PC-3 (cell line): Measurements from ENCODE around the gene TPO. TPM values are rescaled to one million over a fixed set of nuclear protein-coding genes. Genes with fewer than 3 reads are reported as not detected.

ENCODE experiments used
- ATAC-seq: fragments of 200-7000 bp; cut with Tn5 transposase; 2 replicates; pipeline ENCODE4 v1.9.1; 2020; ENCODE audit warnings: mild to moderate bottlenecking, moderate library complexity
- BruUV-seq: library from RNA; stranded (reverse); fragments of 400-500 nt; replicated peaks from 2 replicates; lab custom pipeline; 2021; lab: Mats Ljungman, UMichigan
- CTCF ChIA-PET: fragments of 300-600 bp; sonication (Branson Sonifier 250); formaldehyde crosslinking; loops from one replicate; lab custom pipeline; 2022; ENCODE audit warnings: antibody characterized with exemption; lab: Charles Lee
- POLR2A ChIA-PET: fragments of 300-600 bp; sonication (Branson Sonifier 250); formaldehyde crosslinking; loops from one replicate; lab custom pipeline; 2022; ENCODE audit warnings: antibody characterized with exemption; ENCODE audit not compliant: unreplicated experiment; lab: Charles Lee
- DNase-seq: peaks from one replicate; pipeline ENCODE4 v3.0.0-alpha.2; 2015
- H2AFZ ChIP-seq: fragments of 300-600 bp; sonication (generic); 2 replicates; pipeline ENCODE4 v1.6.0; 2016; ENCODE audit warnings: antibody characterized with exemption, low read length
- H3F3A ChIP-seq: fragments of 300-600 bp; sonication (generic); one replicate; pipeline ENCODE4 v1.6.0; 2017; ENCODE audit warnings: antibody characterized with exemption, low read length, control low read depth, mild to moderate bottlenecking; ENCODE audit not compliant: unreplicated experiment
- H3K27ac ChIP-seq: fragments of 300-600 bp; sonication (generic); 2 replicates; pipeline ENCODE4 v1.5.1; 2016; ENCODE audit warnings: mild to moderate bottlenecking, low read length
- H3K27me3 ChIP-seq: fragments of 300-600 bp; sonication (generic); 2 replicates; pipeline ENCODE4 v1.6.1; 2016; ENCODE audit warnings: low read length, mixed read lengths
- H3K36me3 ChIP-seq: fragments of 300-600 bp; sonication (generic); 2 replicates; pipeline ENCODE4 v1.6.1; 2016; ENCODE audit warnings: low read depth, mixed run types, low read length, mixed read lengths
- H3K4me1 ChIP-seq: fragments of 300-600 bp; sonication (generic); 2 replicates; pipeline ENCODE4 v1.5.1; 2016; ENCODE audit warnings: low read length; ENCODE audit not compliant: insufficient read depth
- H3K4me2 ChIP-seq: fragments of 300-600 bp; sonication (generic); 2 replicates; pipeline ENCODE4 v1.6.0; 2016; ENCODE audit warnings: low read length
- H3K4me3 ChIP-seq: fragments of 300-600 bp; sonication (generic); 2 replicates; pipeline ENCODE4 v1.5.1; 2016; ENCODE audit warnings: mild to moderate bottlenecking, low read length, mixed read lengths
- H3K79me2 ChIP-seq: fragments of 300-600 bp; sonication (generic); 2 replicates; pipeline ENCODE4 v1.6.1; 2017; ENCODE audit warnings: low read length, mixed read lengths
- H3K9ac ChIP-seq: fragments of 300-600 bp; sonication (generic); 2 replicates; pipeline ENCODE4 v1.6.0; 2016; ENCODE audit warnings: mild to moderate bottlenecking, low read length
- H3K9me2 ChIP-seq: fragments of 300-600 bp; sonication (generic); replicated peaks from 2 replicates; pipeline ENCODE4 v1.6.1; 2016; ENCODE audit warnings: mixed run types, low read length, mixed read lengths
- H3K9me3 ChIP-seq: fragments of 300-600 bp; sonication (generic); 2 replicates; pipeline ENCODE4 v1.6.1; 2016; ENCODE audit warnings: low read length, mixed read lengths
- H4K20me1 ChIP-seq: fragments of 300-600 bp; sonication (generic); 2 replicates; pipeline ENCODE4 v1.6.1; 2016; ENCODE audit warnings: low read length, mixed read lengths
- EZH2 ChIP-seq: fragments of 300-600 bp; sonication (generic); IDR thresholded peaks from one replicate; pipeline ENCODE4 v1.6.1; 2017; ENCODE audit warnings: antibody characterized with exemption, mild to moderate bottlenecking, low read length; ENCODE audit not compliant: unreplicated experiment
- EZH2phosphoT487 ChIP-seq: fragments of 300-600 bp; sonication (generic); IDR thresholded peaks from 2 replicates; pipeline ENCODE4 v1.6.1; 2018; ENCODE audit warnings: mild to moderate bottlenecking, antibody characterized with exemption, low read length, borderline replicate concordance
- intact Hi-C: fragments of 100-400 bp; cut with micrococcal nuclease; formaldehyde crosslinking; loops from 2 replicates; pipeline ENCODE4 v1.9.0; 2023
- total RNA-seq: library from RNA; depleted of rRNA; stranded (reverse); fragments of >200 nt; gene quantifications from 2 replicates; pipeline ENCODE4 v1.2.3, GENCODE V29; 2014
- TF ChIP-seq, protein P1 (sequence below): fragments of 300-600 bp; sonication (generic); conservative IDR thresholded peaks from 2 replicates; pipeline ENCODE4 v1.5.1; 2017; ENCODE audit warnings: antibody characterized with exemption, low read depth, mild to moderate bottlenecking, low read length

The TPO gene
- total RNA-seq, 1 experiment from 2014 or later = not detected

DNA sequence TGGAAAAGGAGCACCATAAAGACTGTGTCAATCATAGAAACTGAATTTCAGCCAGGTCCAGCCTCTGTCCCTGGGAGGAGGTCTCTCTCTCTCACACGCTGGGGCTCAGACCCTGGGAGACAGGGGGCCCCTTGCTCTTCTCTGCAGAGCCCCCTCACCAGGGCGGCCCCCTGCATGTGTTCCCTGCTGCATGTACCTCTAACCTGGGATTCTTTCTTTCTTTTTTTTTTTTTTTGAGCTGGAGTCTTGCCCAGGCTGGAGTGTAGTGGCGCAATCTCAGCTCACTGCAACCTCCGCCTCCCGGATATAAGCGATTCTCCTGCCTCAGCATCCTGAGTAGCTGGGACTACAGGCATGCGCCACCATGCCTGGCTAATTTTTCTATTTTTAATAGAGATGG is 46.5 kb downstream of the TPO start:
- Histone ChIP-seq H2AFZ (no peak overlapping the region), H3F3A (no peaks in the 10 kb centered on the region), H3K9ac (no peak overlapping the region), H3K4me3 (no peak overlapping the region), H3K79me2 (no peaks in the 10 kb centered on the region), H4K20me1 (no peaks in the 10 kb centered on the region), H3K9me3 (no peaks in the 10 kb centered on the region), H3K4me2 (no peak overlapping the region), H3K27me3 (peaks cover 47% of the 10 kb centered on the region), H3K9me2 (no peaks in the 10 kb centered on the region), H3K27ac (no peak overlapping the region), H3K36me3 (no peaks in the 10 kb centered on the region), H3K4me1 (no peaks in the 10 kb centered on the region)
- ChIA-PET POLR2A (no interaction called here), CTCF (no interaction called here)
- no TSS peak for BruUV-seq
- TF ChIP-seq EZH2phosphoT487 = no peak
- TF ChIP-seq, protein P1, sequence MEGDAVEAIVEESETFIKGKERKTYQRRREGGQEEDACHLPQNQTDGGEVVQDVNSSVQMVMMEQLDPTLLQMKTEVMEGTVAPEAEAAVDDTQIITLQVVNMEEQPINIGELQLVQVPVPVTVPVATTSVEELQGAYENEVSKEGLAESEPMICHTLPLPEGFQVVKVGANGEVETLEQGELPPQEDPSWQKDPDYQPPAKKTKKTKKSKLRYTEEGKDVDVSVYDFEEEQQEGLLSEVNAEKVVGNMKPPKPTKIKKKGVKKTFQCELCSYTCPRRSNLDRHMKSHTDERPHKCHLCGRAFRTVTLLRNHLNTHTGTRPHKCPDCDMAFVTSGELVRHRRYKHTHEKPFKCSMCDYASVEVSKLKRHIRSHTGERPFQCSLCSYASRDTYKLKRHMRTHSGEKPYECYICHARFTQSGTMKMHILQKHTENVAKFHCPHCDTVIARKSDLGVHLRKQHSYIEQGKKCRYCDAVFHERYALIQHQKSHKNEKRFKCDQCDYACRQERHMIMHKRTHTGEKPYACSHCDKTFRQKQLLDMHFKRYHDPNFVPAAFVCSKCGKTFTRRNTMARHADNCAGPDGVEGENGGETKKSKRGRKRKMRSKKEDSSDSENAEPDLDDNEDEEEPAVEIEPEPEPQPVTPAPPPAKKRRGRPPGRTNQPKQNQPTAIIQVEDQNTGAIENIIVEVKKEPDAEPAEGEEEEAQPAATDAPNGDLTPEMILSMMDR = no peak
- TF ChIP-seq EZH2 = no peak
- intact Hi-C loops = no loop called here
- no peak for ATAC-seq
- no peak for DNase-seq

DNA sequence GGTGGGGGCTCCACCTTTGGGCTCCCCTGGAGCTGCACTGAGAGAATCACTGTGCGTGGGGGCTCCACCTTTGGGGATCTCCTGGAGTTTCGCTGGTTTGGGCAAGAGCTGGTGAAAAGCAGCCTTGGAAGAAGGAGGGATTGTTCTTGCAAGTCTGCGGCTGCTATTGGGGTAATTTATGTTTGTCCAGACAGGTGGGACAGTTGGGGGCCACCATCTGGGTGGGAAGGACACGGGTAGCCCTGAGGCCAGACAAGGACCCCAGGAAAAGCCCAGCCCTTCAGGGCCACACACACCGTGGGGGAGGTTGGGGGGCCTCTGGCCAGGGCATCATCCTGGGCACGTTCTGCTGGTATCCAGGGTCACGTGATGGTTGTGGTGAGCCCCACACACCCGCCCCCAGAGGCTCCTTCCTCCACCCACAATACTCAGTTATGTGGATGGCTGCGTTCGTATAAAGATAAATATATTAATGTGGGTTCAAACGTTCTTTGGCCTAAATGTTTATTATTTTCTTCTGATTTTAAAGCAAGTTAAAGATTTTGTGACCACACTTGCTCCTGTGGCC is 47.7 kb downstream of the TPO start:
- Histone ChIP-seq H3K9me2 (no peaks in the 10 kb centered on the region), H3K4me1 (no peaks in the 10 kb centered on the region), H3F3A (no peaks in the 10 kb centered on the region), H3K4me2 (no peak overlapping the region), H3K36me3 (no peaks in the 10 kb centered on the region), H3K27ac (no peak overlapping the region), H3K27me3 (peaks cover 48% of the 10 kb centered on the region), H2AFZ (no peak overlapping the region), H3K4me3 (no peak overlapping the region), H3K9me3 (no peaks in the 10 kb centered on the region), H3K9ac (no peak overlapping the region), H3K79me2 (no peaks in the 10 kb centered on the region), H4K20me1 (no peaks in the 10 kb centered on the region)
- ATAC-seq = no peak
- CTCF ChIA-PET = no interaction called here
- POLR2A ChIA-PET = no interaction called here
- TF ChIP-seq, protein P1 = no peak
- TF ChIP-seq EZH2phosphoT487 (no peak), EZH2 (no peak)
- DNase-seq = no peak
- intact Hi-C loops = no loop called here
- BruUV-seq = no TSS peak

DNA sequence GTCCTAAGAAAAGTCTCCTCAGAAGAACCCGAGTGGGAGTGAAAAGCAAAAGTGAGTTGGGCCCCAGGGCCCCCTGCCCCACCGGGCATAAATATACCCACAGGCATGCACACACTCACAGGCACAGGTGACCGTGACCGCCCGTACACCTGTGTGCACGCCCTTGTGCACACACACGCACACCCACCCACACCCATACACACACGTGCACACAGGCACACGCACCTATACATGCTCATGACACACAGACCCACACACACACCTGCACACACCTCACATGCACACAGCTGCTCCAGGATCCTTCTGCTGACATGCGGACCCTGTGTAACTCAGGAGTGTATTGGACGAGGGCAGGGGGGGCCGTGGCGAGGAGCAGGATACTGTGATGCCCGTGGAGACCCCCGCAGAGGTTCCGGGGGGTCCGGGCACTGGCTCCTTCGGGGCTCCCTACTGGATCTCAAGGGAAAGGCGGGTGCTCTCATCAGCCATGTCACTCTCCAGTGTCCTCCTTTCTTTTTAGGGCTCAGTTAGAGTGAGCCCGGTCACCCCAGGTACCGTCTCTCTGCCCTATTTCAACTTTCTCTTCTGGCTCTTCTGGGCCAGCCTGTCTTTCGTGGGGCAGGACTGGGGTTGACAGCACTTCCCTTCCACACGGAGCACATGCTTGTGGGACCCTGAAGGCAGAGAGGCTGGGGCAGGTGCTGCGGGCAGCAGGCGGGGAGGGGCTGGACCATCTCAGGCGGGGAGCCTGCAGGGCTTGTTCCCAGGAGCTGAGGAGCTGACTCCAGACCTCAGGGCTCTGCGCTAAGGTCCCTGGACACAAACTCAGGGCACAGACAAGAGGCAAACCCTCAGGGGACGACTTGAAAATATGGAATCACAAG is 48.5 kb downstream of the TPO start:
- ATAC-seq (no peak), DNase-seq (no peak)
- no TSS peak for BruUV-seq
- intact Hi-C loops = no loop called here
- Histone ChIP-seq H3K9me3 (no peaks in the 10 kb centered on the region), H3K9ac (no peak overlapping the region), H3K9me2 (no peaks in the 10 kb centered on the region), H3K27ac (no peak overlapping the region), H2AFZ (no peak overlapping the region), H3K36me3 (no peaks in the 10 kb centered on the region), H3K4me2 (no peak overlapping the region), H3F3A (no peaks in the 10 kb centered on the region), H3K4me3 (no peak overlapping the region), H3K27me3 (peaks cover 54% of the 10 kb centered on the region), H4K20me1 (no peaks in the 10 kb centered on the region), H3K79me2 (no peaks in the 10 kb centered on the region), H3K4me1 (no peaks in the 10 kb centered on the region)
- TF ChIP-seq EZH2phosphoT487 (no peak), EZH2 (no peak)
- TF ChIP-seq, protein P1 = no peak
- ChIA-PET CTCF (no interaction called here), POLR2A (no interaction called here)
